ENCODE measurements around the gene PEX5L. TPM values are rescaled to one million over a fixed set of nuclear protein-coding genes. Genes with fewer than 3 reads are reported as not detected.

The PEX5L gene
- polyA plus RNA-seq, 1 of the 3 experiments (the other 2 are of a cell fraction): not detected

GRCh38 chr3:179972881-179973423, 63.8 kb downstream of the PEX5L start:
- no peaks in the 10 kb centered on the region for H3K27me3 ChIP-seq (ENCODE audit: insufficient read depth)
- ChIA-PET POLR2A (no interaction called here), CTCF (interaction anchor here (1.2 kb wide), 1 partner anchor 44 kb away, joined by 4 read pairs; no protein-coding TSS in a partner anchor)
- H3F3A ChIP-seq (replicated peaks; ENCODE audit: insufficient read depth): peaks cover 5% of the 10 kb centered on the region
- no peaks in the 10 kb centered on the region for H3K79me2 ChIP-seq (ENCODE audit: insufficient read depth)
- H3K9ac ChIP-seq: no peak overlapping the region
- no peak overlapping the region for H3K4me3 ChIP-seq (ENCODE audit: low read depth in 2 of 2, low read length in 1 of 2)
- H3K9me2 ChIP-seq: no peaks in the 10 kb centered on the region
- WGBS (ENCODE audit: low lambda C conversion rate): 63% methylated on average over 2 of the region's 2 CpGs
- no peak overlapping the region for H3K4me2 ChIP-seq
- no peaks in the 10 kb centered on the region for H3K9me3 ChIP-seq
- H3K4me1 ChIP-seq (ENCODE audit: control insufficient read depth in 1 of 2, insufficient read depth in 2 of 2, low read depth in 1 of 2, low read length in 1 of 2): no peaks in the 10 kb centered on the region
- no peaks in the 10 kb centered on the region for H4K20me1 ChIP-seq (ENCODE audit: insufficient read depth)
- no peaks in the 10 kb centered on the region for H3K36me3 ChIP-seq (replicated peaks in 1 of 2; ENCODE audit: control insufficient read depth in 1 of 2, insufficient read depth in 2 of 2, low read length in 1 of 2)
- TF ChIP-seq GATA2 (CRISPR knock-in tag; IDR thresholded peaks at IDR 0.05) (no peak), FOXM1 (IDR thresholded peaks at IDR 0.05; ENCODE audit: low read depth) (no peak), FOSL2 (IDR thresholded peaks at IDR 0.05; ENCODE audit: borderline replicate concordance, low read depth) (no peak), TEAD4 (IDR thresholded peaks at IDR 0.05; ENCODE audit: borderline replicate concordance, insufficient read depth) (no peak), CTCF (IDR thresholded peaks at IDR 0.05) (no peak), EZH2phosphoT487 (IDR thresholded peaks at IDR 0.05; ENCODE audit: borderline replicate concordance, low read depth) (no peak), NRF1 (IDR thresholded peaks at IDR 0.05; ENCODE audit: low read depth, low read length) (no peak), RCOR1 (IDR thresholded peaks at IDR 0.05; ENCODE audit: low read length) (no peak), CHD2 (IDR thresholded peaks at IDR 0.05; ENCODE audit: low read length, partially characterized antibody) (no peak), RXRA (IDR thresholded peaks at IDR 0.05; ENCODE audit: borderline replicate concordance, low read depth) (no peak), MAX (IDR thresholded peaks at IDR 0.05; ENCODE audit: low read depth) (no peak), EP300 (IDR thresholded peaks at IDR 0.05; ENCODE audit: borderline replicate concordance in 1 of 2, low read depth in 1 of 2, low read length in 1 of 2) (no peak), GABPA (IDR thresholded peaks at IDR 0.05; ENCODE audit: low read depth) (no peak), SMC3 (IDR thresholded peaks at IDR 0.05; ENCODE audit: low read depth, low read length) (no peak), POLR2AphosphoS5 (IDR thresholded peaks at IDR 0.05; ENCODE audit: low read depth, low read length) (no peak), TAF1 (IDR thresholded peaks at IDR 0.05; ENCODE audit: borderline replicate concordance, low read depth, low read length) (no peak), ELF1 (IDR thresholded peaks at IDR 0.05) (no peak), RAD21 (IDR thresholded peaks at IDR 0.05; ENCODE audit: low read length) (no peak)
- no peak overlapping the region for H3K27ac ChIP-seq (ENCODE audit: low read depth in 2 of 2, low read length in 1 of 2)
- no peak for DNase-seq
- no peak overlapping the region for H2AFZ ChIP-seq (ENCODE audit: low read depth)

- no peak overlapping the region for H3K4me3 ChIP-seq (ENCODE audit: low read depth in 2 of 2, low read length in 1 of 2)
- CTCF ChIA-PET: no interaction called here
- 18% methylated on average over 3 of the region's 3 CpGs for WGBS (ENCODE audit: low lambda C conversion rate)
- H3K27ac ChIP-seq (ENCODE audit: low read depth in 2 of 2, low read length in 1 of 2): no peak overlapping the region
- no peaks in the 10 kb centered on the region for H3K9me2 ChIP-seq
- no peaks in the 10 kb centered on the region for H3K36me3 ChIP-seq (replicated peaks in 1 of 2; ENCODE audit: control insufficient read depth in 1 of 2, insufficient read depth in 2 of 2, low read length in 1 of 2)
- no peaks in the 10 kb centered on the region for H4K20me1 ChIP-seq (ENCODE audit: insufficient read depth)
- H3K79me2 ChIP-seq (ENCODE audit: insufficient read depth): no peaks in the 10 kb centered on the region
- POLR2A ChIA-PET: no interaction called here
- TF ChIP-seq REST (IDR thresholded peaks at IDR 0.05; ENCODE audit: low read depth, low read length) (no peak), PBX3 (IDR thresholded peaks at IDR 0.05) (no peak), RCOR1 (IDR thresholded peaks at IDR 0.05; ENCODE audit: low read length) (no peak), RXRA (IDR thresholded peaks at IDR 0.05; ENCODE audit: borderline replicate concordance, low read depth) (no peak), ELF1 (IDR thresholded peaks at IDR 0.05) (no peak), TCF12 (IDR thresholded peaks at IDR 0.05) (no peak), MEF2A (IDR thresholded peaks at IDR 0.05; ENCODE audit: borderline replicate concordance, low read depth) (no peak)
- no peak overlapping the region for H2AFZ ChIP-seq (ENCODE audit: low read depth)
- no peak overlapping the region for H3K9ac ChIP-seq
- no peaks in the 10 kb centered on the region for H3K27me3 ChIP-seq (ENCODE audit: insufficient read depth)
- H3K4me1 ChIP-seq (ENCODE audit: control insufficient read depth in 1 of 2, insufficient read depth in 2 of 2, low read depth in 1 of 2, low read length in 1 of 2): no peaks in the 10 kb centered on the region
- no peak for DNase-seq
- H3F3A ChIP-seq (replicated peaks; ENCODE audit: insufficient read depth): peaks cover 5% of the 10 kb centered on the region
- H3K4me2 ChIP-seq: no peak overlapping the region
- H3K9me3 ChIP-seq: no peaks in the 10 kb centered on the region
Measured at GRCh38 chr3:179971280-179971679, 65.5 kb downstream of the PEX5L start.

Data from SK-N-SH (cell line).